Tibial nerve (tissue), 4 donors: ENCODE measurements around the gene GLG1. TPM values are rescaled to one million over a fixed set of nuclear protein-coding genes. Genes with fewer than 3 reads are reported as not detected.

Experiments used
- DNase-seq, 2 donors: peaks; one replicate each; pipeline ENCODE4 v3.0.0-alpha.2; 2019; ENCODE audit warnings: low spot score in 2 of 2
- H3K27ac ChIP-seq, 4 donors: fragments of 200-600 bp; sonication (generic) in 3 of 4; one replicate each; pipeline ENCODE4 v1.5.1; 2017 to 2019; ENCODE audit warnings: mild to moderate bottlenecking in 1 of 4
- H3K27me3 ChIP-seq, 2 donors: fragments of 200-600 bp; sonication (generic) in 1 of 2; one replicate each; pipeline versions ENCODE4 v1.5.1 to v1.6.0; 2017 to 2019
- H3K36me3 ChIP-seq, 3 donors: fragments of 200-600 bp; sonication (generic); one replicate each; pipeline ENCODE4 v1.5.1; 2018 to 2019
- H3K4me1 ChIP-seq, 4 donors: fragments of 200-600 bp; sonication (generic) in 3 of 4; one replicate each; pipeline ENCODE4 v1.5.1; 2017 to 2019
- H3K4me3 ChIP-seq, 4 donors: fragments of 200-600 bp; sonication (generic) in 3 of 4; one replicate each; pipeline ENCODE4 v1.5.1; 2017 to 2019; ENCODE audit warnings: mild to moderate bottlenecking in 1 of 4, moderate library complexity in 1 of 4
- H3K9me3 ChIP-seq, 4 donors: fragments of 200-600 bp; sonication (generic) in 3 of 4; one replicate each; pipeline ENCODE4 v1.5.1; 2017 to 2019
- EP300 ChIP-seq, 2 donors: sonication (generic); formaldehyde crosslinking; IDR thresholded peaks; one replicate each; pipeline ENCODE4 v1.6.1; 2017; ENCODE audit warnings: antibody characterized with exemption in 2 of 2, mild to moderate bottlenecking in 1 of 2
- POLR2A ChIP-seq, 2 donors: fragments of 450-650 bp; IDR thresholded peaks; one replicate each; pipeline ENCODE4 v1.6.1; 2017; ENCODE audit warnings: antibody characterized with exemption in 2 of 2, mild to moderate bottlenecking in 2 of 2, moderate library complexity in 2 of 2
- WGBS, 2 donors: methylation state at CpG; one replicate each; pipeline ENCODE4 v1.1.5; 2018; 5-methylcytosine and 5-hydroxymethylcytosine counted together
- total RNA-seq, 4 donors: library from RNA; depleted of rRNA; stranded (reverse); fragments of >200 nt; gene quantifications; one replicate each; pipeline ENCODE4 v1.1.0, GENCODE V29; 2016
- TF ChIP-seq, protein P1 (sequence below), 5 experiments: fragments of 200-600 bp in 3 of 5; fragments of 450-650 bp in 2 of 5; sonication (generic) in 3 of 5; IDR thresholded peaks; one replicate each; pipeline ENCODE4 v1.5.1; 2016 to 2019; ENCODE audit warnings: antibody characterized with exemption in 5 of 5, mild to moderate bottlenecking in 3 of 5, moderate library complexity in 2 of 5

Gene GLG1
- total RNA-seq, 4 donors from 2014 or later = 161 to 176 (median 170) TPM

DNA sequence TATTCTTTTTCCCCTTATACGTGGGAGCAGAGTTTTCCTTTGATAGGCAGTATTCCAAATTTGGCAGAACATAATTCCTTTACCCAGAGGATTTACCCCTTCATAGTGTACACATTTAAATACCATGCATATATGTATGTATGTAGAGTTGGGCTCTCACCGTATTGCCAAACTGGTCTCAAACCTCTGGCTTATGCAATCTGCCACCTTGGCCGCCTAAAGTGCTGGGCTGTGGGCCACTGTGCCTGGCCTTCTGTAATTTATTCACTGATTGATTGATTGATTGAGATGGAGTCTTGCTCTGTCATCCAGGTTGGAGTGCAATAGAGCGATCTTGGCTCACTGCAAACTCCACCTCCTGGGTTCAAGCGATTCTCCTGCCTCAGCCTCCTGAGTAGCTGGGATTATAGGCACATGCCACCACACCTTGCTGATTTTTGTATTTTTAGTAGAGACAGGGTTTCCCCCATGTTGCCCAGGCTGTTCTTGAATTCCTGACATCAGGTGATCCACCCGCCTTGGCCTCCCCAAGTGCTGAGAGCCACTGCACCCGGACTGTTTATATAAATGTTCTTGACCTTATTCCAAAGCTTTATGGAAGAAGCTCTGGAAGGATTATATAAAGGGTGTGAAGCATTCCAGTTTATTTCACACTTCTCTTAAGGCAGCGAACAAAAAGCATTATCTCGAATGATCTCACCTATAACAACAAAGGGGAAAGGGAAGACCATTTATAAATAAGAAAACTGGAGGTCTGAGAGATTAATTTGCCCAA is 14.9 kb downstream of the GLG1 start:
- TF ChIP-seq EP300 (IDR thresholded peaks at IDR 0.05) (no peak), POLR2A (IDR thresholded peaks at IDR 0.05) (no peak)
- TF ChIP-seq, protein P1, sequence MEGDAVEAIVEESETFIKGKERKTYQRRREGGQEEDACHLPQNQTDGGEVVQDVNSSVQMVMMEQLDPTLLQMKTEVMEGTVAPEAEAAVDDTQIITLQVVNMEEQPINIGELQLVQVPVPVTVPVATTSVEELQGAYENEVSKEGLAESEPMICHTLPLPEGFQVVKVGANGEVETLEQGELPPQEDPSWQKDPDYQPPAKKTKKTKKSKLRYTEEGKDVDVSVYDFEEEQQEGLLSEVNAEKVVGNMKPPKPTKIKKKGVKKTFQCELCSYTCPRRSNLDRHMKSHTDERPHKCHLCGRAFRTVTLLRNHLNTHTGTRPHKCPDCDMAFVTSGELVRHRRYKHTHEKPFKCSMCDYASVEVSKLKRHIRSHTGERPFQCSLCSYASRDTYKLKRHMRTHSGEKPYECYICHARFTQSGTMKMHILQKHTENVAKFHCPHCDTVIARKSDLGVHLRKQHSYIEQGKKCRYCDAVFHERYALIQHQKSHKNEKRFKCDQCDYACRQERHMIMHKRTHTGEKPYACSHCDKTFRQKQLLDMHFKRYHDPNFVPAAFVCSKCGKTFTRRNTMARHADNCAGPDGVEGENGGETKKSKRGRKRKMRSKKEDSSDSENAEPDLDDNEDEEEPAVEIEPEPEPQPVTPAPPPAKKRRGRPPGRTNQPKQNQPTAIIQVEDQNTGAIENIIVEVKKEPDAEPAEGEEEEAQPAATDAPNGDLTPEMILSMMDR (IDR thresholded peaks at IDR 0.05) = no peak
- Histone ChIP-seq H3K36me3 (peaks cover 0 to 13% (median 0%) of the 10 kb centered on the region in 3 donors), H3K27ac (no peak overlapping the region), H3K27me3 (no peaks in the 10 kb centered on the region), H3K9me3 (no peaks in the 10 kb centered on the region), H3K4me3 (no peak overlapping the region), H3K4me1 (peaks cover 0 to 33% (median 6%) of the 10 kb centered on the region in 4 donors)
- DNase-seq = no peak
- WGBS, 2 donors = 71 to 79% methylated on average over 9 of the region's 9 CpGs

DNA sequence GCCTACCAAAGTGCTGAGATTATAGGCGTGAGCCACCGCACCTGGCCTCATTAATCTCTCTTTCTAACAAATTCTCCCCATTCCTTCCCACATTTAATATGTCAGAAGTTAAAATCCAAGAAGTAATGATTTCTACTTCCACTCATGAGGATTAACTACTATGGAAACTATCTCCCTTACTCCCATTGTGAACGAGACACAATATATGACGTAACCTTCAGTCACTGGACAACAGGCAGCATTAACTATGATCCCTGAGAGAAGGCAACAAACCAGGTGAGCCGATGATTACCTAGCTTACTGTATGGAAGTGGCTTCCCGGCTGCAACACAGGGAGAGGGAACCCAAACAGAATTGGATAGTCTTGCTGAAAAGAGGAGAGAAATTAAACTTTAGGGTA is 20.0 kb downstream of the GLG1 start:
- TF ChIP-seq, protein P1 (IDR thresholded peaks at IDR 0.05) = no peak
- TF ChIP-seq EP300 (IDR thresholded peaks at IDR 0.05) (no peak), POLR2A (IDR thresholded peaks at IDR 0.05) (no peak)
- 82 to 89% methylated on average over 6 of the region's 6 CpGs for WGBS, 2 donors
- no peak for DNase-seq

DNA sequence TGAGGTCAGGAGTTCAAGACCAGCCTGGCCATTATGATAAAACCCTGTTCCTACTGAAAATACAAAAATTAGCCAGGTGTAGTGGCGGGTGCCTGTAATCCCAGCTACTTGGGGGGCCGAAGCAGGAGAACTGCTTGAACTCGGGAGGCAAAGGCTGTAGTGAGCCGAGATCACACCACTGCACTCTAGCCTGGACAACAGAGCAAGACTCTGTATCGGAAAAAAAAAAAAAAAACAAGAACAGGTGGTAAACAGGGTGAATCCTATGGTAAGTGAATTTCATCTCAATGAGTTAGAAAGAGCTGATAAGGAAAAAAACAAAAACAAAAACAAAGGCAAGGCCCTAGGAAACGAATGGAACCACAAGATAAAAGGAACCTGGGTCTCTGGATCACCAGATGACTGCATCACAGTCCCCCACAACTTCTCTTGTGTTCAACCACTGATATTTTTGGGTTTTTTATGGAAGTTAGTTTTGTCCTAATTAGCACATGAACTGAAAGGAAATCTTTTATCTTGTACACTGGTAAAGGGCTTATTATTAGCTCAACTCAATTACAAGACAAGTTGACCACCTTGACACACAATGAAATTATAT is 21.0 kb downstream of the GLG1 start:
- Histone ChIP-seq H3K27ac (no peak overlapping the region), H3K4me1 (peaks cover 0 to 26% (median 0%) of the 10 kb centered on the region in 4 donors), H3K9me3 (no peaks in the 10 kb centered on the region), H3K4me3 (no peak overlapping the region), H3K36me3 (no peaks in the 10 kb centered on the region), H3K27me3 (no peaks in the 10 kb centered on the region)
- WGBS, 2 donors = 87 to 91% methylated on average over 6 of the region's 6 CpGs
- TF ChIP-seq, protein P1 (IDR thresholded peaks at IDR 0.05) = no peak
- no peak for TF ChIP-seq EP300 (IDR thresholded peaks at IDR 0.05)
- no peak for TF ChIP-seq POLR2A (IDR thresholded peaks at IDR 0.05)
- DNase-seq = no peak

More for the DNA sequence above, 20.0 kb downstream of the GLG1 start:
- Histone ChIP-seq H3K4me1 (peaks cover 0 to 29% (median 0%) of the 10 kb centered on the region in 4 donors), H3K9me3 (no peaks in the 10 kb centered on the region), H3K27ac (no peak overlapping the region), H3K36me3 (no peaks in the 10 kb centered on the region), H3K4me3 (no peak overlapping the region), H3K27me3 (no peaks in the 10 kb centered on the region)

DNA sequence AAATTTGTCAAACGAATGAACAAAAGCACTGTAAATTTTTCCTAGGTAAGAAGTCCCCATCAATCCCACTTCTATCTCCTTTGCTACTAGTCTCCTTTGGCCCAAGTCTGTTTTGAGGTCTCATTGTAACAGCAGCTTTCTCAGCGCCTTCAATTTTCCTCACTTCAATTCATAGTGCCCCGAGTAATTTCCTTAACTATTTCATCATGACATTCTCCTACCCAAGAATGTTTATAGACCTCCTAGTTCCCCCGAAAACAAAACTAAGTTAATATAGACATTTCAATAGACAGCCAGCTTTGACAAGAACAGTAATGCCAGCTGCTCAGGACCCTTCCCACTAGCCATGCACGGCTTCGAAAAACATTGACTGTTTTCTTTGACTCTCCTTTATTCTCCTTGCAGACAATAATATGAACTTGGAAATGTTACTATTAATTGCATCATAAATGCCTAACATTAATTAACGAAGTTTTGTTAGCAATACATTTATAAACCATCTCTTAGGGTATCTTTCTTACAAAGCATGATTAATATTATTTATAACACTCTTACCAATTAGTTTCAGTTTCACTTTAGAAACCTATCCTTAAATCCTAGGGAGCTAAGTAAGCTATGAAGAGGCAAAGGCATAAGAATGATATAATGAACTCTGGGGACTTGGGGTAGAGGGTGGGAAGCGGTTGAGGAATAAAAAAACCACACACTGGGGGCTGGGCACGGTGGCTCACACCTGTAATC is 22.8 kb downstream of the GLG1 start:
- no peak overlapping the region for H3K4me3 ChIP-seq
- 79 to 80% methylated on average over 9 of the region's 9 CpGs for WGBS, 2 donors
- no peaks in the 10 kb centered on the region for H3K27me3 ChIP-seq
- TF ChIP-seq, protein P1 (IDR thresholded peaks at IDR 0.05) = no peak
- no peak for TF ChIP-seq EP300 (IDR thresholded peaks at IDR 0.05)
- no peak for TF ChIP-seq POLR2A (IDR thresholded peaks at IDR 0.05)
- DNase-seq = no peak
- H3K9me3 ChIP-seq = no peaks in the 10 kb centered on the region
- peaks cover 0 to 24% (median 0%) of the 10 kb centered on the region in 4 donors for H3K4me1 ChIP-seq
- H3K27ac ChIP-seq = no peak overlapping the region
- H3K36me3 ChIP-seq = no peaks in the 10 kb centered on the region
